OCI-LY1 (cell line): ENCODE results near the gene CSNK1A1.

Experiments used
- EZH2 ChIP-seq: fragments of 200-600 bp; sonication (generic), shearing (Covaris generic); IDR thresholded peaks from 2 replicates; pipeline ENCODE4 v1.8.0; 2017; ENCODE audit warnings: borderline replicate concordance, mixed run types, mild to moderate bottlenecking, antibody characterized with exemption, low read length, moderate library complexity, mixed read lengths
- TF ChIP-seq, protein P1 (sequence below): fragments of 200-600 bp; sonication (generic), shearing (Covaris generic); IDR thresholded peaks from 2 replicates; pipeline ENCODE4 v1.5.1; 2017; ENCODE audit warnings: mild to moderate bottlenecking, antibody characterized with exemption, low read length, moderate library complexity, mixed read lengths

DNA sequence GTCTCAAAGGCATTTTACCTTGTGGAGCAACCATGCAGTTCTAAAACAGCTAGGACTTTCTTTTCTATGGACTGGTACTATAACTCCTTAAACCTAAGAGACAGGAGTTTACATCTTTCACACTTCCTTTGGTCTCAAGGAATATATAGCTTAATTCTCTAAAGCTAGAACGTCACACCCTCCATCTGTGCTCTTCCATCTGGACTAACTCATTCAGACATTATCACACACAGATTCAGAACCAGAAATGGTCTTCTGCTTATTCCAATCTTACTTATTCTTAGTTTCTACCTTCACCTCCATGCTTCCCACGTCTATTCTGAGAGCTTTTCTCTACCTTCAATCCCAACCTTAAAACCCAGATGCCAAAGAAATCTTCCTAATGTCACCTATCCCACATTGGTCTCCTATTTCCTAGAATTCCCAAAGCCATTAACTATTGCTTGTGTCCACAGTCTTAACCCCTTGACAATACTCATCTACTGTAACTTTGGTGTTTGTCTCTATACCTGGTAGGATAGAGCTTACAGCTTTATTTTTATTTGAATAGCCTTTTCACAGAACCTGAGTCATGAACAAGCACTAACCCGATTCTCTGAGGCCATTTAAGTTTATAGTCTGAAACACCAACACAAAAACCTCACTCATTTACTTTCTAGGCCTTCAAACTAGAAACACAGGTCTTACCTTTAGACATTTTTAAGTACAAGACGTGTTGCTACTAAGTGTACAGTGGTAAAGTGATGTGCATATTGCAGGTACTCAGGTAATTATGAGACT lies 22.8 kb downstream of the CSNK1A1 start:
- TF ChIP-seq, protein P1, sequence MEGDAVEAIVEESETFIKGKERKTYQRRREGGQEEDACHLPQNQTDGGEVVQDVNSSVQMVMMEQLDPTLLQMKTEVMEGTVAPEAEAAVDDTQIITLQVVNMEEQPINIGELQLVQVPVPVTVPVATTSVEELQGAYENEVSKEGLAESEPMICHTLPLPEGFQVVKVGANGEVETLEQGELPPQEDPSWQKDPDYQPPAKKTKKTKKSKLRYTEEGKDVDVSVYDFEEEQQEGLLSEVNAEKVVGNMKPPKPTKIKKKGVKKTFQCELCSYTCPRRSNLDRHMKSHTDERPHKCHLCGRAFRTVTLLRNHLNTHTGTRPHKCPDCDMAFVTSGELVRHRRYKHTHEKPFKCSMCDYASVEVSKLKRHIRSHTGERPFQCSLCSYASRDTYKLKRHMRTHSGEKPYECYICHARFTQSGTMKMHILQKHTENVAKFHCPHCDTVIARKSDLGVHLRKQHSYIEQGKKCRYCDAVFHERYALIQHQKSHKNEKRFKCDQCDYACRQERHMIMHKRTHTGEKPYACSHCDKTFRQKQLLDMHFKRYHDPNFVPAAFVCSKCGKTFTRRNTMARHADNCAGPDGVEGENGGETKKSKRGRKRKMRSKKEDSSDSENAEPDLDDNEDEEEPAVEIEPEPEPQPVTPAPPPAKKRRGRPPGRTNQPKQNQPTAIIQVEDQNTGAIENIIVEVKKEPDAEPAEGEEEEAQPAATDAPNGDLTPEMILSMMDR = no peak
- no peak for TF ChIP-seq EZH2
